HG03457 (cell line): ENCODE data around the gene CPLX1.
A peak's percentile ranks its signal among the peaks of the same experiment; 100 is the strongest.
"Not testable (repeated sequence)": the region's sequence is repeated elsewhere in the genome, so short reads cannot be mapped to it uniquely, and the experiment has no call there.

Experiments used
- ATAC-seq: cut with Tn5 transposase; IDR thresholded peaks from one replicate; pipeline ENCODE4 v1.9.1; 2021; ENCODE audit warnings: moderate number of reproducible peaks; ENCODE audit not compliant: unreplicated experiment

The CPLX1 gene

GRCh38 chr4:793093-793861, 32.7 kb downstream of the CPLX1 start:
- ATAC-seq = no peak

- ATAC-seq = no peak
Measured at GRCh38 chr4:792626-793092, 33.3 kb downstream of the CPLX1 start.

- ATAC-seq = no peak
Measured at GRCh38 chr4:791898-792625, 33.9 kb downstream of the CPLX1 start.

- no peak for ATAC-seq
Measured at GRCh38 chr4:791252-791897, 34.6 kb downstream of the CPLX1 start.

GRCh38 chr4:790466-790820, 35.5 kb downstream of the CPLX1 start:
- ATAC-seq = no peak

GRCh38 chr4:789571-790465, 36.1 kb downstream of the CPLX1 start:
- ATAC-seq = no peak

GRCh38 chr4:788636-789297, 37.2 kb downstream of the CPLX1 start:
- ATAC-seq = no peak

- no peak for ATAC-seq
Measured at GRCh38 chr4:788006-788635, 37.8 kb downstream of the CPLX1 start.

- ATAC-seq = no peak
Measured at GRCh38 chr4:787561-787981, 38.4 kb downstream of the CPLX1 start.

- no peak for ATAC-seq
Measured at GRCh38 chr4:786861-787300, 39.0 kb downstream of the CPLX1 start.

GRCh38 chr4:786074-786741, 39.7 kb downstream of the CPLX1 start:
- no peak for ATAC-seq

GRCh38 chr4:785332-786073, 40.4 kb downstream of the CPLX1 start:
- no peak for ATAC-seq

GRCh38 chr4:784401-785331, 41.3 kb downstream of the CPLX1 start:
- ATAC-seq = no peak

- ATAC-seq = peak; percentile 97
Measured at GRCh38 chr4:781493-782216, 44.3 kb downstream of the CPLX1 start.

- no peak for ATAC-seq
Measured at GRCh38 chr4:780716-781492, 45.0 kb downstream of the CPLX1 start.

GRCh38 chr4:780255-780654, 45.7 kb downstream of the CPLX1 start:
- ATAC-seq = not testable (repeated sequence)
